Activated CD4-positive, alpha-beta T cell treated with anti-CD3 and anti-CD28 coated beads for 4 hours (primary cell): ENCODE measurements around the gene NCL.
A peak's percentile ranks its signal among the peaks of the same experiment; 100 is the strongest.
"Not testable (repeated sequence)": the region's sequence is repeated elsewhere in the genome, so short reads cannot be mapped to it uniquely, and the experiment has no call there.

Source experiments
- DNase-seq, 2 donors: peaks; one replicate each; pipeline ENCODE4 v3.0.0-alpha.2; 2020

NCL gene

DNA sequence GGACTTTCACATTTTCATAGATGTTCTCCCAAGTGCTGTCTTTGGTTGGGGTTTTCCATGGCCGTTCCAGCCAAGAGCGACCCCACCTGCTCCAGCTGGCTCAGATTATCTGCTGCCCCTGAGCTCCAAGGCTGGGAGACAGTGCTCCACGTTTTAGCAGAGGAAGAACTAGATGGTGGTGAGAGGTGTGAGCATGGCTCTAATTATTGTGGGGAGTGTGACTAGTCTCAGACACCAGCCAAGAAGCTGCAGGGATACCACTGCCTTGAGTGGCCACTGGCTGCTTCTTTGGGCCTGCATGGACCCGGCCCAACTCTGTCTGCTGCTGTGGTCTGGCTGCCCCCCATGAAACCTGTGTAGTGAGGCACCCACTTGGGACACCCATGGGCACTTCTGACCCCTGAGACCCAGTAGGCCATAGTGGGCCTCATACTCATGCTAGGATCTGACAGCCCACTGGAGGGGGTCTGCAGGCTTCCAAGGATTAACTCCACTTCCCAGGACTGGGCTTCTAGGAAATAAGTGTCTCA lies 2.8 kb upstream of the NCL start:
- DNase-seq, result no peak

DNA sequence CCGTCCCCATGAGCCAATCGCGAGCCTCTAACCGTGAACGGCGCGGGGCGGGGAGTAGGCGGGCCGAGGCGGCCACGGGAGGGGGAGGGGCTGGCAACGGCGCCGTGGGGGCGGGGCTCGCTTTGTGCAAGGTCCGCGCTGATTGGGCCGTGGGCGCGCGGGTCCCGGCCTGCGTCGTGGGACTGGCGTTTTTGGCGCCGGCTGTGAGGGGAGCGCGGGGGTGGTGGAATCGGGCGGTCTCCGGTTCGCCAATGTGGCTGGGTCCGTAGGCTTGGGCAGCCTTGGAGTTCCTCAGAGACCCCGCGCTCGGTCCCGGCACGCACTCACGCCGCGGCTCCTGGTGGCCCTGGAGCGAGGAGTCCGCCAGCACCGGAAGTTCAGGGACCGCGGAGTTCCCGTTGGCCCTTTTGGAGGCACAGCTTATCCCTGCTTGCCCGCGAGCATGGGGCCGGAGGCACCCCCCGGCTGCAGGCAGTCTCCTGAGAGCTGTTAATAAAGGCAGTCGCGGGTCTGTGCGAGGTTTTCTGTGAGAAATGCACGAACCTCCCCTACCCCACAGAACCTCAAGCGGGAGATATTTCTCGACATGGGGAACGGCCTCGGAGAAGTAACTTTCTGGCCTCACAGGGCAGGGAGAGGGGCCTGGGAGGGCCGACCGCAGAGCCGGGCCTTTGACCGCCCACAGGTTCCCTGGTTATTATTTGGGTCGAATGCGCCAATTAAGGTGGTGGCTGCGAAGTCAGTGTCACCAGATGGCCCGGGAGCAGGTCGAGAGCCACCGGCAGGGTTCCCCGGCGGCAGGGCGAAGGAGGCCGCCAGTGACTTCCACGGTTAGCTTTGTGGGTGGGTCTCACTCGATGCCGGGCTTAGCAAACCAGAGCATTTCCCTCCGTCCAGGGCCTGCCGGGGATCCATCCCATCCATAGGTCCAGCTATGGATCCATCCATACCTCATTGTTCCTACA lies 574 bp upstream of the NCL start:
- peak; percentile 99 for DNase-seq

- no peak for DNase-seq
These were observed 1.4 kb downstream of the NCL start for GRCh38 chr2:231462729-231463465.

- DNase-seq, result no peak
These were observed 2.7 kb downstream of the NCL start for GRCh38 chr2:231461516-231461971.

GRCh38 chr2:231460841-231461240 lies 3.4 kb downstream of the NCL start:
- not testable (repeated sequence) for DNase-seq

GRCh38 chr2:231460073-231460835 lies 4.0 kb downstream of the NCL start:
- DNase-seq, result no peak

- DNase-seq, result no peak
These were observed 5.9 kb downstream of the NCL start for GRCh38 chr2:231458368-231458767.

- no peak for DNase-seq
These were observed 7.2 kb downstream of the NCL start for GRCh38 chr2:231457101-231457500.

DNA sequence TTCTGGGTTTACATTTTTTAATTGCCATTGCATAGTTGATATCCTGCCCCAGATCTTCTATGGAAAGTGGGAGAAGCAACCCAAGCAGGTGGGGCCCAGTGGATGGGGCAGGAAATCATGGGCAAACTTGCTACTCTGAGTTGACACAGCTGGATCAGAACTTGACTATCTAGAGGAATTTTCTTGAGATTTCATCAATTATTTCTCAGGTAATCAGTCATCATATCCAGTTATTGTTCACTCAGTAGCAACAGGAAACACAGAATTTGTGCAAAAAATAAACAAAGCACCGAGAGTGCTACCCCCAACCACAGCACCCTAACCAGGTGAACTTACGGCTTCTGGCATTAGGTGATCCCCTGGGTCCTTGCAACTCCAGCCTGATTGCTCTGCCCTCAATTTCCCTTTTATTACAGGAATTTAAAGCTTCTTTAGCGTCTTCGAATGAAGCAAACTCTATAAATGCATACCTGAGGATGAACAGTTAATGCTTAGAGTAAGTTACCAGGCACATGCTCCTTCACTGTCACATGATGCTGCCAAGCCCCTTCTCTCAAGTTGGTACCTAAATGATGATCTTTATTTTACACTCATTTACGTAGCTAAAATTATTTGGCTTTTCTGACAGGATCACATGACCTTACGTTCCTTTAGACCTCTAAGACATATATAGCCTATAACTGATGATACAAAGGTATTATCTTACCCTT lies 7.8 kb downstream of the NCL start:
- DNase-seq, result no peak

DNA sequence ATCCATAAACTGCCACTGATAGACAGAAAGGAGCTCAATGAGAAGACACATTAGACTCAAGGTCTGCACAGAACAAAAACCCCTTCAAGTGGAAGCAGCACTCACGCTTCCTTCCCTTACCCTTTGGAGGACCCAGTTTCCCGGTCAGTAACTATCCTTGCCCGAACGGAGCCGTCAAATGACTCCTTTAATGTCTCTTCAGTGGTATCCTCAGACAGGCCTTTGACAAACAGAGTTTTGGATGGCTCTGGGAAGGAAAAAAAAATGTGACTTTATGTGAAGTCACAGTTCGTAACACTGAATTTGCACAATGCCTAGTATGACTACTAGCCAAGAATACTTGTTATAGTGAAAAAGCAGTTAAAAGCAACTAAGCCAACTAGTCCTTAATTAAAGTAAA lies 8.4 kb downstream of the NCL start:
- DNase-seq, result no peak

DNA sequence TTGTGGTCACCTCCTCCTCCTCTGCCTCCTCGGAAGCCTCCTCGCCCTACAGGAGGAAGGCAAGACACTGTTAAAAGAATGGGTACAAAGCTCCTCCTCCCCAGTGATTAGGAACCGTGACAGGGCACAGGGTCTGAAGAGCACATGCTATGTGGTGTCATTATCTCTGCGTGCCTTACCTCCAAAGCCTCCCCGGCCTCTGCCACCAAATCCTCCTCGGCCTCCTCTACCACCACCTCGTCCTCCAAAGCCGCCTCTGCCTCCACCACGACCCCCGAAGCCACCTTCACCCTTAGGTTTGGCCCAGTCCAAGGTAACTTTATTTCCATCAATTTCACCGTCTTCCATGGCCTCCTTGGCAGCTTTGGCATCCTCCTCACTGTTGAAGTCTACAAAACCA lies 9.1 kb downstream of the NCL start:
- no peak for DNase-seq

GRCh38 chr2:231454361-231454791 lies 9.9 kb downstream of the NCL start:
- DNase-seq, result no peak

DNA sequence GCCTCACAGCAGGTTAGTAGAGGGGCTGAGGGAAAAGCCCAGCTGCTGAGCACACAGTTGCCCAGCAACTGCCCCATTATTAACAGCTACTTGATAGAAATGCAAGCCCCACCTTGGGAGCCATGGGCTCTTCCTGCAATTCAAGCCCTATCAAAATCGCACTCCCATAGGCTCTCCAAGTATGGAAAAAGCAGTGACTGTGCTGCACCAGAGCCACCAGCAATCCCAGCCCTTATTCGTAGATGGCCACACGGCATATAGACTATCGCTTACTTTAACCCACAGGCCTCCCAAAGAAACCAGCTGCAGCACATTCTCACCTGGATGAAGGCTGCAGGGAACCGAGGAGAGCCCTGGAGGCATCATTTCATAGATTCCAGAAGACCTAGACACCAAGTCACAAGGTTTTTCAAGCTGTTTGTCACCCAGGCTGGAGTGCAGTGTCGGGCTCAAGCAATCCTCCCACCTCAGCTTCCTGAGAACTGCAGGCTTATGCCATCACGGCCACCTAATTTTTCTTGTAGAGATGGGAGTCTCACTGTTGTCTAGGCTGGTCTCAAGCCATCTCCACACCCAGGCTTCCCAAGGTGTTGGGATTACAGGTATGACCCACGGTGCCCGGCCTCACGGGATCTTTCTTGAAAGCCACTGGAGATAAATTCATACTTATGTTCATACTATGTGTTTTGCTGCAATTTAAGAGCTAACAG lies 11.3 kb downstream of the NCL start:
- DNase-seq, result no peak

GRCh38 chr2:231450548-231450989 lies 13.7 kb downstream of the NCL start:
- no peak for DNase-seq

DNA sequence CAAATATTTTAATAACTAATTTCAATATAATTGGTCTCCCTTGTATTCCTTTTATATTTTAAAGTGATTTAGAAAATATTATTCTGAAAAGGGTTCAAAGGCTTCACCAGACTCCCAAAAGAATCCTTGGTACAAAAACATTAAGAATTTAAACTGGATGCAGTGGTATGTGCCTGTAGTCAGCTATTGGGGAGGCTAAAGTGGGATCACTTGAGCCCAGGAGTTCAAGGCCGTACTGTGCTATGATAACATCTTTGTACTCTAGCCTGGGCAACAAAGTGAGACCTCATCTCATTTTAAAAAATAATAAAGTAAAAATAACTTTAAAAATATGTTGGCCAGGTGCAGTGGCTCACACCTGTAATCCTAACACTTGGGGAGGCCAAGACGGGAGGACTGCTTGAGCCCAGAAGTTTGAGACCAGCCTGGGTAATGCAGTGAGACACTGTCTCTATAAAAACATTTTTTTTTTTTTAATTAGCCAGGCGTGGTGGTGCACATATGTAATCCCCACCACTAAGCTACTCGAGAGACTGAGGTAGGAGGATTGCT lies 14.7 kb downstream of the NCL start:
- DNase-seq, result no peak

GRCh38 chr2:231436957-231437356 lies 27.3 kb downstream of the NCL start:
- DNase-seq, result no peak

- DNase-seq, result no peak
These were observed 30.3 kb downstream of the NCL start for GRCh38 chr2:231433990-231434389.

DNA sequence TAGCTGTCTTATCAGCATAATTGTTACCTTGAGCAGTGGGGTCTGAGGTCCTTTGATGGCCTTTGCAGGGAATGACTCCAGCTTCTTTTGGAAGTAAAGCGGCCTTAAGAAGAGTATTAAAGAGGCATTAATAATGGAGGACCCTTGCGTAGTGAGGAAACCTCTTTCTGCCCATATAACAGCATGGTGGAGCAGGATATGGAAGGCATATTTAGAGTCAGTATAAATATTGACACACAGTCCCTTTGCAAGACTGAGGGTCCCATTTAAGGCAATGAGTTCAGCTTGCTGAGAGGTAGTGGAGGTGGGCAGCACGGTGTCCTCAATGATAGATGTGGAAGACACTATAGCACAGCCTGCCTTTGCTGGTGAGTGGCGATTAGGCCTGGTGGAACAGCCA lies 32.7 kb downstream of the NCL start:
- no peak for DNase-seq

GRCh38 chr2:231430437-231430836 lies 33.8 kb downstream of the NCL start:
- not testable (repeated sequence) for DNase-seq

GRCh38 chr2:231429901-231430300 lies 34.4 kb downstream of the NCL start:
- no peak for DNase-seq

GRCh38 chr2:231429152-231429551 lies 35.1 kb downstream of the NCL start:
- no peak for DNase-seq
